SK-N-SH treated with all-trans-retinoic acid at 6 μM for 48 hours (cell line): ENCODE data around the gene RAB33A.

ENCODE experiments used
- BACH2 ChIP-seq: fragments of 250-450 bp; sonication (Bioruptor Pico); IDR thresholded peaks from 2 replicates; pipeline ENCODE4 v1.9.0; 2021; ENCODE audit warnings: mild to moderate bottlenecking, borderline replicate concordance
- GLIS3 ChIP-seq: fragments of 250-450 bp; sonication (Bioruptor Pico); IDR thresholded peaks from 2 replicates; pipeline ENCODE4 v1.5.0; 2020; ENCODE audit warnings: mild to moderate bottlenecking, moderate library complexity
- SNAI2 ChIP-seq: fragments of 250-450 bp; sonication (Bioruptor Pico); IDR thresholded peaks from 2 replicates; pipeline ENCODE4 v1.5.0; 2020; ENCODE audit warnings: mild to moderate bottlenecking, moderate library complexity
- TCF4 ChIP-seq: fragments of 250-450 bp; sonication (Bioruptor Pico); IDR thresholded peaks from 2 replicates; pipeline ENCODE4 v1.8.0; 2021; ENCODE audit warnings: mild to moderate bottlenecking, moderate library complexity, borderline replicate concordance
- ZFP3 ChIP-seq: fragments of 250-450 bp; sonication (Bioruptor Pico); IDR thresholded peaks from 2 replicates; pipeline ENCODE4 v1.5.0; 2020; ENCODE audit warnings: mild to moderate bottlenecking, moderate library complexity
- ZFP30 ChIP-seq: fragments of 450-650 bp; formaldehyde crosslinking; IDR thresholded peaks from 2 replicates; pipeline ENCODE4 v1.5.0; 2022; ENCODE audit warnings: mild to moderate bottlenecking, moderate library complexity
- ZNF70 ChIP-seq: fragments of 450-650 bp; formaldehyde crosslinking; IDR thresholded peaks from 2 replicates; pipeline ENCODE4 v1.5.0; 2020; ENCODE audit warnings: mild to moderate bottlenecking, moderate library complexity
- TF ChIP-seq, protein P1 (sequence below): fragments of 250-450 bp; sonication (Bioruptor Pico); IDR thresholded peaks from 2 replicates; pipeline ENCODE4 v1.5.1; 2020; ENCODE audit warnings: low read depth, mild to moderate bottlenecking, moderate library complexity
- TF ChIP-seq, protein P2 (sequence below): fragments of 250-450 bp; sonication (Bioruptor Pico); IDR thresholded peaks from 2 replicates; pipeline ENCODE4 v1.8.0; 2020; ENCODE audit warnings: mild to moderate bottlenecking, moderate library complexity, borderline replicate concordance

DNA sequence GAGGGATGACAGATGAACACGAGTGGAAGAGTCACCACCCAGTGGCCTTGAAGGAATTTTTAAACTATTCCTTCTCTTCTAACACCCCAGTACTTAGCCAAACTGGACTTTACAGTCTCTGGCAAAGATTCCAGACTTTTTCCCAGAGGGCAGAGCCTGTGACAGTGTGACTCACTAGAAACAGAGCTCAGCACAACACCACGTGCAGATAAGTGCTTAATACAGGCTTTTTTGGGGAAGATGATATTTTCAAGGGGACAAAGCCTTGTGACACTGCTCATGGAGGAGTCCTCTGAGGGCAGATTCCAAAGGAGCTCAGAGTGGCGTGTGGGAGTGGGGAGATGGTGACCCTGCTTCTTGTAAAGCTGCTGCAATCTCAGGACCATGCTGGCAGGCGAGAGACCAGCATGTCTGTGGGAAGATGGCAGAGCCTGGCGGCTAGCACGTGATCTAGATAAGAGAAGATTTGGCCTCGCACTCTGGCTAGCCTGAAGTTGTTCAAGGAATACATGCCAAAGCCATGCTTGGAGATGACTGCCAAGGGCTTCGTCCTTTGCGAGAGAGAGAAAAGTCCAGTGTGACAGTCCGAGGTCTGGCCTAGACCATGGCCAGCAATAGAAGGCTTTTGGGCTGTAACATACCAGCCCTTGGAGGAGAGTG lies 2.4 kb downstream of the RAB33A start:
- TF ChIP-seq GLIS3 (no peak), SNAI2 (CRISPR knock-in tag) (no peak), ZNF70 (CRISPR knock-in tag) (no peak), BACH2 (CRISPR knock-in tag) (no peak), ZFP30 (CRISPR knock-in tag) (no peak), TCF4 (CRISPR knock-in tag) (no peak), ZFP3 (CRISPR knock-in tag) (no peak)
- TF ChIP-seq, protein P1, sequence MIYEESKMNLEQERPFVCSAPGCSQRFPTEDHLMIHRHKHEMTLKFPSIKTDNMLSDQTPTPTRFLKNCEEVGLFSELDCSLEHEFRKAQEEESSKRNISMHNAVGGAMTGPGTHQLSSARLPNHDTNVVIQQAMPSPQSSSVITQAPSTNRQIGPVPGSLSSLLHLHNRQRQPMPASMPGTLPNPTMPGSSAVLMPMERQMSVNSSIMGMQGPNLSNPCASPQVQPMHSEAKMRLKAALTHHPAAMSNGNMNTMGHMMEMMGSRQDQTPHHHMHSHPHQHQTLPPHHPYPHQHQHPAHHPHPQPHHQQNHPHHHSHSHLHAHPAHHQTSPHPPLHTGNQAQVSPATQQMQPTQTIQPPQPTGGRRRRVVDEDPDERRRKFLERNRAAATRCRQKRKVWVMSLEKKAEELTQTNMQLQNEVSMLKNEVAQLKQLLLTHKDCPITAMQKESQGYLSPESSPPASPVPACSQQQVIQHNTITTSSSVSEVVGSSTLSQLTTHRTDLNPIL (CRISPR knock-in tag), result no peak
- TF ChIP-seq, protein P2, sequence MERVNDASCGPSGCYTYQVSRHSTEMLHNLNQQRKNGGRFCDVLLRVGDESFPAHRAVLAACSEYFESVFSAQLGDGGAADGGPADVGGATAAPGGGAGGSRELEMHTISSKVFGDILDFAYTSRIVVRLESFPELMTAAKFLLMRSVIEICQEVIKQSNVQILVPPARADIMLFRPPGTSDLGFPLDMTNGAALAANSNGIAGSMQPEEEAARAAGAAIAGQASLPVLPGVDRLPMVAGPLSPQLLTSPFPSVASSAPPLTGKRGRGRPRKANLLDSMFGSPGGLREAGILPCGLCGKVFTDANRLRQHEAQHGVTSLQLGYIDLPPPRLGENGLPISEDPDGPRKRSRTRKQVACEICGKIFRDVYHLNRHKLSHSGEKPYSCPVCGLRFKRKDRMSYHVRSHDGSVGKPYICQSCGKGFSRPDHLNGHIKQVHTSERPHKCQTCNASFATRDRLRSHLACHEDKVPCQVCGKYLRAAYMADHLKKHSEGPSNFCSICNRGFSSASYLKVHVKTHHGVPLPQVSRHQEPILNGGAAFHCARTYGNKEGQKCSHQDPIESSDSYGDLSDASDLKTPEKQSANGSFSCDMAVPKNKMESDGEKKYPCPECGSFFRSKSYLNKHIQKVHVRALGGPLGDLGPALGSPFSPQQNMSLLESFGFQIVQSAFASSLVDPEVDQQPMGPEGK (CRISPR knock-in tag), result no peak
